ENCODE data around the gene GRK7. TPM values are rescaled to one million over a fixed set of nuclear protein-coding genes. Genes with fewer than 3 reads are reported as not detected.

GRK7 gene
- total and polyA plus RNA-seq, 9 of the 15 experiments (the other 6 are each of a cell fraction or from before 2014, with no cell fraction given), result 0.01 to 0.08 (median 0.04) TPM; not detected in 3

DNA sequence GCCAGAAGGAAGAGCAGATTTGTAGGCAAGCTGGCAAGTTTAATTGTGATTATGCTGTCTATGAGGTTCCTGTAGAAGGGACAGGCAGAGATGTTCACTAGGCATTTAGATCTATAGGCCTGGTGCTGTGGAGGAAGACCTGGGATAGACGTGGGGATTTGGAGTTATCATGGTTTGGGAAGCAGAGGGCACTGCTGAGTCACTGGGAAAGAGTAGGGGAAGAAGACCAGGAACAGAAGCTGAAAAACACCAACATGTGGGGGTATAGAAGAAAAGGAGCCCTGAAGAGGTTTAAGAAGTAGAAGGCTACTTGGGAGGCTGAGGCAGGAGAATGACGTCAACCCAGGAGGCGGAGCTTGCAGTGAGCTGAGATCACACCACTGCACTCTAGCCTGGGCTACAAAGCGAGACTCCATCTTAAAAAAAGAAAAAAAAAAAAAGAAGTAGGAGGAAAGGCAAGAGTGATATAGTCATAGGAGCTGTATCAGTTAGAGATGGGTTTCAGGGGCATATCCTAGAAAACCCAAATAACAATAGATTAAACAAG, 19.3 kb downstream of the GRK7 start (continued):
- TF ChIP-seq, protein P1, sequence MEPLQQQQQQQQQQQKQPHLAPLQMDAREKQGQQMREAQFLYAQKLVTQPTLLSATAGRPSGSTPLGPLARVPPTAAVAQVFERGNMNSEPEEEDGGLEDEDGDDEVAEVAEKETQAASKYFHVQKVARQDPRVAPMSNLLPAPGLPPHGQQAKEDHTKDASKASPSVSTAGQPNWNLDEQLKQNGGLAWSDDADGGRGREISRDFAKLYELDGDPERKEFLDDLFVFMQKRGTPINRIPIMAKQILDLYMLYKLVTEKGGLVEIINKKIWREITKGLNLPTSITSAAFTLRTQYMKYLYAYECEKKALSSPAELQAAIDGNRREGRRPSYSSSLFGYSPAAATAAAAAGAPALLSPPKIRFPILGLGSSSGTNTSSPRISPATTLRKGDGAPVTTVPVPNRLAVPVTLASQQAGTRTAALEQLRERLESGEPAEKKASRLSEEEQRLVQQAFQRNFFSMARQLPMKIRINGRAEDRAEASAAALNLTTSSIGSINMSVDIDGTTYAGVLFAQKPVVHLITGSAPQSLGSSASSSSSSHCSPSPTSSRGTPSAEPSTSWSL (CRISPR knock-in tag; IDR thresholded peaks at IDR 0.05; ENCODE audit: borderline replicate concordance), result no peak
- TF ChIP-seq HDAC3 (IDR thresholded peaks at IDR 0.05; ENCODE audit: borderline replicate concordance, partially characterized antibody) (no peak), COPS2 (conservative IDR thresholded peaks at IDR 0.05) (no peak), ZSCAN32 (CRISPR knock-in tag; IDR thresholded peaks at IDR 0.05) (no peak), ATF1 (CRISPR knock-in tag; IDR thresholded peaks at IDR 0.05) (no peak), ATF1 (tag; IDR thresholded peaks at IDR 0.05) (0 out of 2 replicates have a peak, but pooled peaks have one; percentile 26), HMGN3 (IDR thresholded peaks at IDR 0.05; ENCODE audit: borderline replicate concordance, extremely low read depth, insufficient read length, low read depth, low read length) (no peak), THAP12 (CRISPR knock-in tag; IDR thresholded peaks at IDR 0.05) (no peak), NCOA2 (IDR thresholded peaks at IDR 0.05; ENCODE audit: partially characterized antibody in 2 of 2) (no peak), HMBOX1 (IDR thresholded peaks at IDR 0.05) (no peak), ZNF316 (IDR thresholded peaks at IDR 0.05) (0 out of 2 replicates have a peak, but pooled peaks have one; percentile 16), NCOA1 (IDR thresholded peaks at IDR 0.05; ENCODE audit: low read depth) (no peak)

All from K562 (cell line).